Pancreas (tissue), 10 donors: ENCODE results near the gene GPR137. TPM values are rescaled to one million over a fixed set of nuclear protein-coding genes. Genes with fewer than 3 reads are reported as not detected.
A peak's percentile ranks its signal among the peaks of the same experiment; 100 is the strongest.

Experiments
- ATAC-seq, 4 donors: fragments of 200-7000 bp; cut with Tn5 transposase; one replicate each; pipeline versions ENCODE4 v1.8.0 to v1.9.1; 2020; ENCODE audit warnings: mild to moderate bottlenecking in 4 of 4, moderate library complexity in 4 of 4
- DNase-seq, 6 donors: peaks; one replicate each; pipeline ENCODE4 v3.0.0-alpha.2; 2020
- FAIRE-seq: peaks from 2 replicates; lab custom pipeline; 2012; peaks lifted over from hg19 to GRCh38; lab: Jason Lieb, UNC
- H3K27ac ChIP-seq, 4 donors: fragments of 200-600 bp; sonication (generic); 1 replicate in 3 of 4; 2 replicates in 1 of 4; pipeline versions ENCODE4 v1.5.0 to v1.8.0; 2020
- H3K27me3 ChIP-seq, 4 donors: fragments of 200-600 bp; one replicate each; pipeline ENCODE4 v1.8.0; 2021
- H3K36me3 ChIP-seq, 3 donors: fragments of 200-600 bp; sonication (generic) in 1 of 3; one replicate each; pipeline versions ENCODE4 v1.5.0 to v1.8.0; 2020 to 2021
- H3K4me1 ChIP-seq, 3 donors: fragments of 200-600 bp; one replicate each; pipeline ENCODE4 v1.8.0; 2021
- H3K4me3 ChIP-seq, 4 donors: fragments of 200-600 bp; sonication (generic) in 2 of 4; one replicate each; pipeline versions ENCODE4 v1.5.0 to v1.8.0; 2020 to 2021
- H3K9me3 ChIP-seq, 4 donors: fragments of 200-600 bp; one replicate each; pipeline ENCODE4 v1.8.0; 2021
- CTCF ChIP-seq, 4 donors: fragments of 200-600 bp; sonication (generic) in 3 of 4; IDR thresholded peaks; one replicate each; pipeline versions ENCODE4 v1.5.0 to v1.8.0; 2021; ENCODE audit warnings: antibody characterized with exemption in 4 of 4
- WGBS, 2 donors: extraction: QIAGEN DNeasy Blood & Tissue Kit; methylation state at CpG; one replicate each; pipeline ENCODE4 v1.1.7; 2013; 5-methylcytosine and 5-hydroxymethylcytosine counted together
- intact Hi-C, 3 donors: fragments of 100-400 bp; cut with DNase I; formaldehyde crosslinking; loops; one replicate each; pipeline versions ENCODE4 v1.11.1 to v1.14.2; 2022
- polyA plus RNA-seq, 2 donors: library from polyadenylated mRNA; stranded (reverse); fragments of 200-250 nt; gene quantifications; one replicate each; pipeline ENCODE4 v1.2.3, GENCODE V29; 2013
- total RNA-seq, 6 donors: library from RNA; stranded (reverse); fragmentation: NEBNext Ultra II Directional in 4 of 6; extraction: Animal tissue kit (Norgen Biotek cat#: 25700) in 4 of 6; gene quantifications; one replicate each; pipeline versions ENCODE4 v1.2.1 to v1.2.4, GENCODE V29; 2021 to 2023
- donor health status: healthy with polysubstance abuse.
- donor health status: DM: no; HTN: no; CAD: no; lungs with moderate emphysema.
- donor health status: DM: no; HTN: no; CAD: no.
- donor health status: control.
- donor health status: control.
- donor health status: Bipolar disorder and iron deficiency.
- donor health status: DM: yes; HTN: yes; CAD: no.
- donor health status: DM: no; HTN: no; CAD: no.
- donor health status: DM: no; HTN: no; CAD: no.
- donor health status: DM: yes; HTN: yes; CAD: no.

Gene GPR137
- total and polyA plus RNA-seq, 8 donors: 7.1 to 27.9 (median 14.0) TPM

- peaks cover 0 to 4% (median under 1%) of the 10 kb centered on the region in 4 donors for H3K27me3 ChIP-seq
- TF ChIP-seq CTCF (IDR thresholded peaks at IDR 0.05): no peak
- peaks cover 14 to 24% (median 22%) of the 10 kb centered on the region in 3 donors for H3K4me1 ChIP-seq
- no peak overlapping the region for H3K4me3 ChIP-seq
- no peak overlapping the region for H3K27ac ChIP-seq
- FAIRE-seq (no peak), DNase-seq (peak in 2 of 6 donors; percentile 38 to 72), ATAC-seq (no peak)
- 93 to 94% methylated on average over 33 of the region's 33 CpGs for WGBS, 2 donors
- H3K36me3 ChIP-seq: no peaks in the 10 kb centered on the region
- intact Hi-C loops: no loop called here
- no peaks in the 10 kb centered on the region for H3K9me3 ChIP-seq
Observed at GRCh38 chr11:64287676-64288352, 2.2 kb downstream of the GPR137 start.

- no peaks in the 10 kb centered on the region for H3K9me3 ChIP-seq
- DNase-seq: peak in 1 of 6 donors; percentile 70
- H3K27ac ChIP-seq: no peak overlapping the region
- no peak for FAIRE-seq
- H3K4me3 ChIP-seq: no peak overlapping the region
- TF ChIP-seq CTCF (IDR thresholded peaks at IDR 0.05): no peak
- intact Hi-C loops: no loop called here
- ATAC-seq: no peak
- no peaks in the 10 kb centered on the region for H3K36me3 ChIP-seq
- 90 to 92% methylated on average over 6 to 9 of the region's 9 CpGs for WGBS, 2 donors
- H3K27me3 ChIP-seq: peaks cover 0 to 7% (median 1%) of the 10 kb centered on the region in 4 donors
- peaks cover 13 to 24% (median 22%) of the 10 kb centered on the region in 3 donors for H3K4me1 ChIP-seq
Observed at GRCh38 chr11:64288353-64288750, 2.7 kb downstream of the GPR137 start.

- Histone ChIP-seq H3K27ac (no peak overlapping the region), H3K9me3 (no peaks in the 10 kb centered on the region), H3K4me3 (no peak overlapping the region), H3K36me3 (no peaks in the 10 kb centered on the region), H3K4me1 (peaks cover 6 to 19% (median 16%) of the 10 kb centered on the region in 3 donors), H3K27me3 (peaks cover 0 to 7% (median 1%) of the 10 kb centered on the region in 4 donors)
- ATAC-seq (no peak), FAIRE-seq (no peak), DNase-seq (no peak)
- TF ChIP-seq CTCF (IDR thresholded peaks at IDR 0.05): no peak
- WGBS, 2 donors: 86 to 90% methylated on average over 12 to 13 of the region's 13 CpGs
- intact Hi-C loops: no loop called here
Observed at GRCh38 chr11:64289002-64289564, 3.4 kb downstream of the GPR137 start.

- DNase-seq (no peak), ATAC-seq (no peak), FAIRE-seq (no peak)
- Histone ChIP-seq H3K27ac (no peak overlapping the region), H3K27me3 (peaks cover 0 to 7% (median 1%) of the 10 kb centered on the region in 4 donors), H3K4me3 (no peak overlapping the region), H3K4me1 (peaks cover 6 to 19% (median 16%) of the 10 kb centered on the region in 3 donors), H3K36me3 (no peaks in the 10 kb centered on the region), H3K9me3 (no peaks in the 10 kb centered on the region)
- intact Hi-C loops: loop anchor here in 2 of 3 donors (5.0 to 10.0 kb wide), 3 partner anchors 83 to 296 kb away; partner anchors contain the start of gene FERMT3 (in 2 of the 2)
- WGBS, 2 donors: 54 to 63% methylated on average over 10 of the region's 10 CpGs
- TF ChIP-seq CTCF (IDR thresholded peaks at IDR 0.05): no peak
Observed at GRCh38 chr11:64290352-64291261, 5.0 kb downstream of the GPR137 start.
